ENCODE results near the gene GRPEL2.
A peak's percentile ranks its signal among the peaks of the same experiment; 100 is the strongest.

GRCh38 chr5:149375434-149375833 lies 30.1 kb downstream of the GRPEL2 start:
- TF ChIP-seq, protein P1, sequence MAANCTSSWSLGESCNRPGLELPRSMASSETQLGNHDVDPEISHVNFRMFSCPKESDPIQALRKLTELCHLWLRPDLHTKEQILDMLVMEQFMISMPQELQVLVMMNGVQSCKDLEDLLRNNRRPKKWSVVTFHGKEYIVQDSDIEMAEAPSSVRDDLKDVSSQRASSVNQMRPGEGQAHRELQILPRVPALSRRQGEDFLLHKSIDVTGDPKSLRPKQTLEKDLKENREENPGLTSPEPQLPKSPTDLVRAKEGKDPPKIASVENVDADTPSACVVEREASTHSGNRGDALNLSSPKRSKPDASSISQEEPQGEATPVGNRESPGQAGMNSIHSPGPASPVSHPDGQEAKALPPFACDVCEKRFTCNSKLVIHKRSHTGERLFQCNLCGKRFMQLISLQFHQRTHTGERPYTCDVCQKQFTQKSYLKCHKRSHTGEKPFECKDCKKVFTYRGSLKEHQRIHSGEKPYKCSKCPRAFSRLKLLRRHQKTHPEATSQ (tag by site-specific recombination; IDR thresholded peaks at IDR 0.05) = no peak
- no peak for TF ChIP-seq PATZ1 (tag by site-specific recombination; IDR thresholded peaks at IDR 0.05)
- TF ChIP-seq ZNF121 (tag by site-specific recombination; IDR thresholded peaks at IDR 0.05) = 0 out of 2 replicates have a peak, but pooled peaks have one; percentile 28
- TF ChIP-seq MZF1 (tag by site-specific recombination; IDR thresholded peaks at IDR 0.05; ENCODE audit: borderline replicate concordance) = no peak
- TF ChIP-seq, protein P2, sequence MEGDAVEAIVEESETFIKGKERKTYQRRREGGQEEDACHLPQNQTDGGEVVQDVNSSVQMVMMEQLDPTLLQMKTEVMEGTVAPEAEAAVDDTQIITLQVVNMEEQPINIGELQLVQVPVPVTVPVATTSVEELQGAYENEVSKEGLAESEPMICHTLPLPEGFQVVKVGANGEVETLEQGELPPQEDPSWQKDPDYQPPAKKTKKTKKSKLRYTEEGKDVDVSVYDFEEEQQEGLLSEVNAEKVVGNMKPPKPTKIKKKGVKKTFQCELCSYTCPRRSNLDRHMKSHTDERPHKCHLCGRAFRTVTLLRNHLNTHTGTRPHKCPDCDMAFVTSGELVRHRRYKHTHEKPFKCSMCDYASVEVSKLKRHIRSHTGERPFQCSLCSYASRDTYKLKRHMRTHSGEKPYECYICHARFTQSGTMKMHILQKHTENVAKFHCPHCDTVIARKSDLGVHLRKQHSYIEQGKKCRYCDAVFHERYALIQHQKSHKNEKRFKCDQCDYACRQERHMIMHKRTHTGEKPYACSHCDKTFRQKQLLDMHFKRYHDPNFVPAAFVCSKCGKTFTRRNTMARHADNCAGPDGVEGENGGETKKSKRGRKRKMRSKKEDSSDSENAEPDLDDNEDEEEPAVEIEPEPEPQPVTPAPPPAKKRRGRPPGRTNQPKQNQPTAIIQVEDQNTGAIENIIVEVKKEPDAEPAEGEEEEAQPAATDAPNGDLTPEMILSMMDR (tag by site-specific recombination; IDR thresholded peaks at IDR 0.05) = no peak
- no peak for TF ChIP-seq ZNF280D (tag by site-specific recombination; IDR thresholded peaks at IDR 0.05)
- TF ChIP-seq, protein P3, sequence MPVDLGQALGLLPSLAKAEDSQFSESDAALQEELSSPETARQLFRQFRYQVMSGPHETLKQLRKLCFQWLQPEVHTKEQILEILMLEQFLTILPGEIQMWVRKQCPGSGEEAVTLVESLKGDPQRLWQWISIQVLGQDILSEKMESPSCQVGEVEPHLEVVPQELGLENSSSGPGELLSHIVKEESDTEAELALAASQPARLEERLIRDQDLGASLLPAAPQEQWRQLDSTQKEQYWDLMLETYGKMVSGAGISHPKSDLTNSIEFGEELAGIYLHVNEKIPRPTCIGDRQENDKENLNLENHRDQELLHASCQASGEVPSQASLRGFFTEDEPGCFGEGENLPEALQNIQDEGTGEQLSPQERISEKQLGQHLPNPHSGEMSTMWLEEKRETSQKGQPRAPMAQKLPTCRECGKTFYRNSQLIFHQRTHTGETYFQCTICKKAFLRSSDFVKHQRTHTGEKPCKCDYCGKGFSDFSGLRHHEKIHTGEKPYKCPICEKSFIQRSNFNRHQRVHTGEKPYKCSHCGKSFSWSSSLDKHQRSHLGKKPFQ (tag by site-specific recombination; IDR thresholded peaks at IDR 0.05) = no peak
